Stimulated activated CD8-positive, alpha-beta memory T cell treated with anti-CD3 and anti-CD28 coated beads, Interleukin-7, amount 100 ng/mL, for 1 hour (primary cell): ENCODE data around the gene FAM9B.

ENCODE experiments used
- DNase-seq, 2 donors: peaks; one replicate each; pipeline ENCODE4 v3.0.0-alpha.2; 2020; ENCODE audit warnings: low read depth in 2 of 2

Gene FAM9B

DNA sequence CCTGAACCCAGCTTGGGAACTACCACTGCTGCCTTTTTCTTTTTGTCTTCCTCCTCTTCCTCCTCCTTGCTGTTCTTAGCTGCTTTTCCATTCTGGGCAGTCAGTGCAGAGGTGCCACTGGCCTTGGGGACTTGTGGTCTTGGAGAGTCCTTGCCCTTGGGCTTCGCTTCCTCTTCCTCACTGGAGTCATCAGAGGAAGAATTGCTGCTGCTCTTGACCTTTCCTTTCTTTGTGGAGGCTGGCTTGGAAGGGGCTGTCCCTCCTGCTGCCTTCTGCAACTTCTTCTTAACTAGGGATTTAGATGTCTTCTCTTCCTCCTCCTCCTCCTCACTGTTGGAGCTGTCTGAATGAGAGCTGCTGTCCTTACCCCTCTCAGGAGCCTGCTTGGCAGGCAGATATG lies 53.2 kb downstream of the FAM9B start:
- no peak for DNase-seq
